Liver (tissue), 9 donors: ENCODE results near the gene SERP2. TPM values are rescaled to one million over a fixed set of nuclear protein-coding genes. Genes with fewer than 3 reads are reported as not detected.

ENCODE experiments used
- DNase-seq: peaks from one replicate; pipeline ENCODE4 v3.0.0-alpha.2; 2017; ENCODE audit warnings: low spot score
- H3K27ac ChIP-seq, 2 donors: one replicate each; pipeline ENCODE4 v1.7.0; 2013; ENCODE audit warnings: inconsistent platforms in 2 of 2, low read length in 2 of 2, control low read depth in 1 of 2, low read depth in 1 of 2, mild to moderate bottlenecking in 1 of 2
- H3K27me3 ChIP-seq, 4 donors: one replicate each; pipeline versions ENCODE4 v1.6.1 to v1.7.0; 2013; ENCODE audit warnings: low read length in 3 of 4, inconsistent platforms in 1 of 4, mild to moderate bottlenecking in 1 of 4, moderate library complexity in 1 of 4; ENCODE audit not compliant: control insufficient read depth in 4 of 4, insufficient read depth in 4 of 4
- H3K36me3 ChIP-seq, 4 donors: one replicate each; pipeline versions ENCODE4 v1.6.1 to v1.7.0; 2013; ENCODE audit warnings: low read length in 3 of 4, mild to moderate bottlenecking in 3 of 4, low read depth in 1 of 4, moderate library complexity in 1 of 4; ENCODE audit not compliant: control insufficient read depth in 4 of 4, insufficient read depth in 3 of 4
- H3K4me1 ChIP-seq, 4 donors: one replicate each; pipeline versions ENCODE4 v1.6.1 to v1.7.0; 2013; ENCODE audit warnings: low read length in 3 of 4, mild to moderate bottlenecking in 3 of 4, moderate library complexity in 1 of 4; ENCODE audit not compliant: control insufficient read depth in 4 of 4, insufficient read depth in 4 of 4
- H3K4me3 ChIP-seq, 3 donors: one replicate each; pipeline versions ENCODE4 v1.6.1 to v1.7.0; 2013; ENCODE audit warnings: low read length in 3 of 3, control low read depth in 1 of 3, low read depth in 1 of 3, mild to moderate bottlenecking in 1 of 3
- H3K9ac ChIP-seq, 2 donors: one replicate each; pipeline ENCODE4 v1.7.0; 2013; ENCODE audit warnings: low read length in 2 of 2, mild to moderate bottlenecking in 2 of 2, moderate library complexity in 2 of 2, control low read depth in 1 of 2, low read depth in 1 of 2
- H3K9me3 ChIP-seq, 4 donors: one replicate each; pipeline versions ENCODE4 v1.6.1 to v1.7.0; 2013; ENCODE audit warnings: low read length in 3 of 4; ENCODE audit not compliant: control insufficient read depth in 4 of 4
- FOXA2 ChIP-seq: IDR thresholded peaks from 2 replicates; pipeline ENCODE4 v1.6.1; 2016; ENCODE audit warnings: antibody characterized with exemption
- GABPA ChIP-seq, 2 donors: IDR thresholded peaks in 1 of 2; conservative IDR thresholded peaks in 1 of 2; 2 replicates each; pipeline ENCODE4 v1.6.1; 2016; ENCODE audit warnings: antibody characterized with exemption in 2 of 2, mild to moderate bottlenecking in 1 of 2, moderate library complexity in 1 of 2
- HNF4G ChIP-seq: IDR thresholded peaks from 2 replicates; pipeline ENCODE4 v1.6.1; 2016; ENCODE audit warnings: antibody characterized with exemption
- NR2F2 ChIP-seq: IDR thresholded peaks from 2 replicates; pipeline ENCODE4 v1.6.1; 2016; ENCODE audit warnings: antibody characterized with exemption
- RAD21 ChIP-seq, 2 donors: IDR thresholded peaks; 2 replicates each; pipeline ENCODE4 v1.6.1; 2016; ENCODE audit warnings: antibody characterized with exemption in 2 of 2, mild to moderate bottlenecking in 2 of 2
- REST ChIP-seq: IDR thresholded peaks from 2 replicates; pipeline ENCODE4 v1.6.1; 2016; ENCODE audit warnings: antibody characterized with exemption, mild to moderate bottlenecking
- RXRA ChIP-seq, 2 donors: IDR thresholded peaks; 2 replicates each; pipeline ENCODE4 v1.6.1; 2017 to 2018; ENCODE audit warnings: antibody characterized with exemption in 2 of 2, mild to moderate bottlenecking in 1 of 2
- SP1 ChIP-seq: IDR thresholded peaks from 2 replicates; pipeline ENCODE4 v1.6.1; 2018; ENCODE audit warnings: antibody characterized with exemption, mild to moderate bottlenecking
- WGBS: extraction: QIAGEN DNeasy Blood & Tissue Kit; methylation state at CpG from one replicate; pipeline ENCODE4 v1.1.7; 2013; 5-methylcytosine and 5-hydroxymethylcytosine counted together
- polyA plus RNA-seq, 2 donors: library from polyadenylated mRNA; stranded (reverse) in 1 of 2; unstranded in 1 of 2; fragments of 200-250 nt in 1 of 2; fragments of >200 nt in 1 of 2; fragmentation: Nextera tagmentation in 1 of 2; extraction: Ambion mirVana in 1 of 2; gene quantifications; one replicate each; pipeline versions ENCODE4 v1.2.1 to v1.2.3, GENCODE V29; 2013 to 2015
- total RNA-seq, 2 donors: library from RNA; depleted of rRNA; stranded (reverse); fragments of >200 nt; gene quantifications; one replicate each; pipeline ENCODE4 v1.2.3, GENCODE V29; 2014
- TF ChIP-seq, protein P1 (sequence below): fragments of 150-350 bp; IDR thresholded peaks from 2 replicates; pipeline ENCODE4 v1.5.1; 2017; ENCODE audit warnings: improper control_type of control experiment, low read depth, low read length; ENCODE audit not compliant: missing input control
- TF ChIP-seq, protein P2 (sequence below): IDR thresholded peaks from 2 replicates; pipeline ENCODE4 v1.6.1; 2016; ENCODE audit warnings: antibody characterized with exemption
- donor health status: healthy.
- donor health status: healthy.
- donor health status: healthy.
- donor health status: healthy.
- donor health status: healthy.

Gene SERP2
- total and polyA plus RNA-seq, 4 donors: 2.0 to 4.6 (median 3.6) TPM

DNA sequence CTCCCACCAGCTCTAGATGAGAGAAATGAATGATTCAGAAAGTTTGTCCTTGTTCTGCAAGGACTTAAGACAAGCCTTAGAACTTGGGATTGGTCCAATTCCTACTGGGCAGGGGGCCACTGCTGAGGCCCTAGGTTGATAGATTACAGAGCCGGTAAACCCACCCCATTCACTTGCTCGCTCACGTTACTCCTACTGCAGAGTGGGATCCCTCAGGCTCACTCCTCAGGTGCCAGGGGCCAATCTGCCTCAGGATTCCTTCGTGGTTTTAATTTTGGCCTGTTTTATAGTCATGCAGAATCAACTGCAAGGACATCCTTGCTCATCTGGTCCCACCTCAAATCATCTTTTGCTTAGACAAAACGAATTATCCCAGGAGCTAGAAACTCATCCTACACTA is 59.0 kb downstream of the SERP2 start:
- peaks cover 7 to 10% (median 9%) of the 10 kb centered on the region in 4 donors for H3K36me3 ChIP-seq
- no peak overlapping the region for H3K27ac ChIP-seq
- H3K4me1 ChIP-seq: peaks cover 3 to 16% (median 13%) of the 10 kb centered on the region in 4 donors
- DNase-seq: no peak
- H3K9me3 ChIP-seq: no peaks in the 10 kb centered on the region
- TF ChIP-seq, protein P1, sequence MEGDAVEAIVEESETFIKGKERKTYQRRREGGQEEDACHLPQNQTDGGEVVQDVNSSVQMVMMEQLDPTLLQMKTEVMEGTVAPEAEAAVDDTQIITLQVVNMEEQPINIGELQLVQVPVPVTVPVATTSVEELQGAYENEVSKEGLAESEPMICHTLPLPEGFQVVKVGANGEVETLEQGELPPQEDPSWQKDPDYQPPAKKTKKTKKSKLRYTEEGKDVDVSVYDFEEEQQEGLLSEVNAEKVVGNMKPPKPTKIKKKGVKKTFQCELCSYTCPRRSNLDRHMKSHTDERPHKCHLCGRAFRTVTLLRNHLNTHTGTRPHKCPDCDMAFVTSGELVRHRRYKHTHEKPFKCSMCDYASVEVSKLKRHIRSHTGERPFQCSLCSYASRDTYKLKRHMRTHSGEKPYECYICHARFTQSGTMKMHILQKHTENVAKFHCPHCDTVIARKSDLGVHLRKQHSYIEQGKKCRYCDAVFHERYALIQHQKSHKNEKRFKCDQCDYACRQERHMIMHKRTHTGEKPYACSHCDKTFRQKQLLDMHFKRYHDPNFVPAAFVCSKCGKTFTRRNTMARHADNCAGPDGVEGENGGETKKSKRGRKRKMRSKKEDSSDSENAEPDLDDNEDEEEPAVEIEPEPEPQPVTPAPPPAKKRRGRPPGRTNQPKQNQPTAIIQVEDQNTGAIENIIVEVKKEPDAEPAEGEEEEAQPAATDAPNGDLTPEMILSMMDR: no peak
- TF ChIP-seq FOXA2 (no peak), NR2F2 (no peak), HNF4G (no peak), RAD21 (IDR thresholded peaks at IDR 0.05) (peak in 1 of 2 donors; percentile 4), SP1 (no peak)
- H3K9ac ChIP-seq: no peak overlapping the region
- no peaks in the 10 kb centered on the region for H3K27me3 ChIP-seq
- no peak overlapping the region for H3K4me3 ChIP-seq
- 83% methylated on average over 5 of the region's 5 CpGs for WGBS

DNA sequence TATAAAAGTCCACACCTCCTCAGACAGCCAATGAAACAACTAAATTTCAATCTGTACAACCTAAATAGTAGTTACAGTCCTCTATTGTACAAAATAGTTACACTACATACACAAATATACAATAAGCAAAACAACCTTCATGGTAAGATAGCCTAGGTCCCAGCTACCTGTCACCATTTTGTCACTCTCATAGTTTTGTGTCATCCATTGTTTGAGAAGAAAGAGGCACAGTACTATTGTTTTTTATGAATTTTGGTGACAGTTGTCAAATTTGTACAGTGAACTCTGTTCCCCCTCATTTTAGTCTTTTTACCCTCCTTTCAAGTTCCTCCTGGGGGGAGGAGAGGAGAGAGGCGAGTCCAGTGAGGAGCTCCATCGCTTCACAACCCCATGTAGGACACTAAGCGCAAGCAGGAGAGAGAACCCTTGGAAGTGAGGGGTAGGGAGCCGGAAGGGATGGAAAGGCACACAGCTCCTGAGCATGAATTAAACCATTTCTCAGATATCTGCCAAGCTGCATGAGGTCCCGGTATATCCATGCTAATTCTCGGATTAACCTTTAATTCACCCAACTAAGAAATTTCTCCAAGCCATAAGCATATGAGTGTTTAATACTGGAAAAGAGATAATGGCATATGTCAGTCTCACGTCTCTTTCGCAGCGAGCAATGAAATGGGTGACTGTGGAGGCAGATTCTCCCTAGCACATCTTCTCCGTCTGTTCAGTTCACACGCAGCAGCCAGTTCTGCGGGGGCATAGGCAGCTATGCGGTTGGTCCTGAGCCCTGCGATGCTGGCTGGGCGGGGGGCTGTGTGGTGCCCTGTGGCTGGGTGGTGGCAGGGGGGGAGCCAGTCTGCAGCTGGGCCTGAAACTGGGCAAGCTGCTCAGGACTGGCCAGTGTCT is 60.5 kb downstream of the SERP2 start:
- Histone ChIP-seq H3K27me3 (no peaks in the 10 kb centered on the region), H3K36me3 (peaks cover 7 to 10% (median 9%) of the 10 kb centered on the region in 4 donors), H3K4me1 (peaks cover 3 to 19% (median 15%) of the 10 kb centered on the region in 4 donors), H3K27ac (peak overlapping the region; percentile 87 to 98), H3K9ac (peak overlapping the region; percentile 15 to 98), H3K4me3 (peak overlapping the region; percentile 9 to 88 (median 79)), H3K9me3 (no peaks in the 10 kb centered on the region)
- no peak for TF ChIP-seq FOXA2
- TF ChIP-seq, protein P2, sequence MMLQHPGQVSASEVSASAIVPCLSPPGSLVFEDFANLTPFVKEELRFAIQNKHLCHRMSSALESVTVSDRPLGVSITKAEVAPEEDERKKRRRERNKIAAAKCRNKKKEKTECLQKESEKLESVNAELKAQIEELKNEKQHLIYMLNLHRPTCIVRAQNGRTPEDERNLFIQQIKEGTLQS: no peak
- TF ChIP-seq HNF4G: no peak
- DNase-seq: no peak
- WGBS: 84% methylated on average over 15 of the region's 15 CpGs

- Histone ChIP-seq H3K9ac (peak overlapping the region; percentile 15 to 98), H3K9me3 (no peaks in the 10 kb centered on the region), H3K4me3 (peak overlapping the region; percentile 9 to 88 (median 79)), H3K4me1 (peaks cover 3 to 19% (median 15%) of the 10 kb centered on the region in 4 donors), H3K27ac (peak overlapping the region; percentile 87 to 98), H3K27me3 (no peaks in the 10 kb centered on the region), H3K36me3 (peaks cover 7 to 10% (median 9%) of the 10 kb centered on the region in 4 donors)
- DNase-seq: no peak
- TF ChIP-seq HNF4G: no peak
- no peak for TF ChIP-seq RAD21 (IDR thresholded peaks at IDR 0.05)
- no peak for TF ChIP-seq RXRA (IDR thresholded peaks at IDR 0.05)
- no peak for TF ChIP-seq NR2F2
- no peak for TF ChIP-seq REST
- TF ChIP-seq FOXA2: no peak
- TF ChIP-seq GABPA (IDR thresholded peaks at IDR 0.05 in 1 of 2, conservative IDR thresholded peaks at IDR 0.05 in 1 of 2): no peak
- WGBS: 9% methylated on average over 4 of the region's 4 CpGs
Measured at GRCh38 chr13:44434766-44435141, 61.1 kb downstream of the SERP2 start.
